Glomerular visceral epithelial cell (primary cell): ENCODE data around the gene PRR27.
"Not testable (repeated sequence)": the region's sequence is repeated elsewhere in the genome, so short reads cannot be mapped to it uniquely, and the experiment has no call there.

ENCODE experiments used
- DNase-seq: peaks from one replicate; pipeline ENCODE4 v3.0.0-alpha.2; 2016; ENCODE audit errors: extremely low spot score

The PRR27 gene

DNA sequence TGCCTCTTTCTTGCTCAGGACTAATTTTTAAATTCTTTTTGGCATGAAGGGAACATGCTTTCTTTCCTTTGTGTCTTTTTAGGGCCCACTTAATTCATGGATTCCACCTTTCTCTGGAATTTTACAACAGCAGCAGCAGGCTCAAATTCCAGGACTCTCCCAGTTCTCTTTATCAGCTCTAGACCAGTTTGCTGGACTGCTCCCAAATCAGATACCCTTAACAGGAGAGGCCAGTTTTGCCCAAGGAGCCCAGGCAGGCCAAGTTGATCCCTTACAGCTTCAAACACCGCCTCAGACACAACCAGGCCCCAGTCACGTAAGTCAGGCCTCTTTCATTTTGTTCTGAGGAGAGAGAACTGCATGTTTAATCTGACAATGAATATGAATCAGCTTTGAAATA lies 43.8 kb downstream of the PRR27 start:
- DNase-seq, result no peak

DNA sequence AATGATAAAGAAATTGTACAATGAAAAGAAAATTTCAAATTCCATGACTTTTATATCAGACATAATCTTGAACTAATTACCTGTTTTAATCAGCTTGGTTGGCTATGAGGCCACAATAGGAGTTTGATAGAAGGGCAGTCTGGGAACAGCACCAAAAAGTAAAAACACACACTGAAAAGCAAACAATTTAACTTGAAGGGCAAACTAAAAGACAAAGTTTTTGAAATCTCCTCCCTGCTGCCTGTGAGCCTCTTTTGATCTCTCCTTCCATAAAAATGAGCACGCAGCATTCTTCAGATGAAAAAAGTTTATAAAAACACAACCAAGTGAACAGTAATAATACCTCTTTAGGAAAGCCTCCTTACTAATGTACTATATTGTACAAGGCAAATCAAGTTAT lies 49.6 kb downstream of the PRR27 start:
- no peak for DNase-seq

DNA sequence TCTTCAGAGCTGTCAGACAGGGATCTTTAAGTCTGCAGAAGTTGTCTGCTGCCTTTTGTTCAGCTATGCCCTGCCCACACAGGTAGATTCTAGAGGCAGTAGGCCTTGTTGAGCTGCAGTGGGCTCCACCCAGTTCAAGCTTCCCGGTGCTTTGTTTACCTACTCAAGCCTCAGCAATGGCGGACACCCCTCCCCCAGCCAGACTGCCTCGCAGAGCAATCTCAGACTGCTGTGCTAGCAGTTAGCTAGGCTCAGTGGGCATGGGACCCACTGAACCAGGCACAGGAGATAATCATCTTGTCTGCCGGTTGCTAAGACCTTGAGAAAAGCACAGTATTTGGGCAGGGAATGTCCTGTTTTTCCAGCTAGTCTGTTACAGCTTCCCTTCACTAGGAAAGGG lies 58.7 kb downstream of the PRR27 start:
- not testable (repeated sequence) for DNase-seq
